HL-60 (cell line): ENCODE measurements around the gene CAMK1D.

ENCODE experiments used
- DNase-seq, 2 experiments: peaks; one replicate each; pipeline ENCODE4 v3.0.0-alpha.2; 2010 to 2020; ENCODE audit warnings: low read depth in 1 of 2, low spot score in 1 of 2
- H3K27ac ChIP-seq: fragments of 250-450 bp; sonication (Bioruptor Pico); replicated peaks from 2 replicates; pipeline ENCODE4 v1.5.1; 2020; ENCODE audit warnings: mild to moderate bottlenecking, moderate library complexity
- H3K27me3 ChIP-seq: fragments of 250-450 bp; sonication (Bioruptor Pico); 2 replicates; pipeline ENCODE4 v1.5.1; 2021; ENCODE audit warnings: mild to moderate bottlenecking, moderate library complexity; ENCODE audit not compliant: insufficient read depth, poor library complexity, severe bottlenecking
- H3K4me3 ChIP-seq: replicated peaks from 2 replicates; pipeline ENCODE4 v1.5.1; 2011; ENCODE audit warnings: mild to moderate bottlenecking, control low read depth, low read length; ENCODE audit not compliant: insufficient read depth
- GABPA ChIP-seq: IDR thresholded peaks from 2 replicates; pipeline ENCODE4 v1.6.1; 2012; ENCODE audit warnings: low read depth
- POLR2AphosphoS5 ChIP-seq: IDR thresholded peaks from 2 replicates; pipeline ENCODE4 v1.6.1; 2012; ENCODE audit warnings: low read depth
- SPI1 ChIP-seq: IDR thresholded peaks from 2 replicates; pipeline ENCODE4 v1.6.1; 2012; ENCODE audit warnings: low read depth, mild to moderate bottlenecking, borderline replicate concordance
- TF ChIP-seq, protein P1 (sequence below): IDR thresholded peaks from one replicate; pipeline ENCODE4 v1.5.1; 2011; ENCODE audit warnings: low read length, control low read depth, inconsistent platforms; ENCODE audit not compliant: insufficient read depth
- TF ChIP-seq, protein P2 (sequence below): IDR thresholded peaks from 2 replicates; pipeline ENCODE4 v1.6.1; 2012; ENCODE audit warnings: low read depth; ENCODE audit not compliant: insufficient replicate concordance

Gene CAMK1D

DNA sequence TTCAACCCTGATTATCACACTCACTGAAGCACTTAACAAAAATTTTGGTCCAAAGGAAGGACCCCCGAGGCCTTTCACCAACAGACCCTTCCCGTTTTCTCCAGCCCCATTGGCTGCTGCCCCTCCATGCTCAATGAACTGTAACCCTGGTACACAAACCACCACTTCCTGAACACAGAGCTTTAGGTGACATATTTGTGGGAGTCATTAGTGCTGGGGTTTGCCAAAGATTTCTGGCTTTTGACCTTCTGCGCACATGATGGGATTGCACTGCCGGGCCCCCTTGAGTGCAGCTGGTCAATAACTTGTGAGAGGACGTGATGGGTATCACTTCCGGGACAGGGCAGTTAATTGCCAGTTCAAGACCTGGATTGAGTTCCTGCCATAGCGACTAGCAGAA is 9.0 kb upstream of the CAMK1D start:
- TF ChIP-seq GABPA (no peak), SPI1 (no peak), POLR2AphosphoS5 (no peak)
- TF ChIP-seq, protein P1, sequence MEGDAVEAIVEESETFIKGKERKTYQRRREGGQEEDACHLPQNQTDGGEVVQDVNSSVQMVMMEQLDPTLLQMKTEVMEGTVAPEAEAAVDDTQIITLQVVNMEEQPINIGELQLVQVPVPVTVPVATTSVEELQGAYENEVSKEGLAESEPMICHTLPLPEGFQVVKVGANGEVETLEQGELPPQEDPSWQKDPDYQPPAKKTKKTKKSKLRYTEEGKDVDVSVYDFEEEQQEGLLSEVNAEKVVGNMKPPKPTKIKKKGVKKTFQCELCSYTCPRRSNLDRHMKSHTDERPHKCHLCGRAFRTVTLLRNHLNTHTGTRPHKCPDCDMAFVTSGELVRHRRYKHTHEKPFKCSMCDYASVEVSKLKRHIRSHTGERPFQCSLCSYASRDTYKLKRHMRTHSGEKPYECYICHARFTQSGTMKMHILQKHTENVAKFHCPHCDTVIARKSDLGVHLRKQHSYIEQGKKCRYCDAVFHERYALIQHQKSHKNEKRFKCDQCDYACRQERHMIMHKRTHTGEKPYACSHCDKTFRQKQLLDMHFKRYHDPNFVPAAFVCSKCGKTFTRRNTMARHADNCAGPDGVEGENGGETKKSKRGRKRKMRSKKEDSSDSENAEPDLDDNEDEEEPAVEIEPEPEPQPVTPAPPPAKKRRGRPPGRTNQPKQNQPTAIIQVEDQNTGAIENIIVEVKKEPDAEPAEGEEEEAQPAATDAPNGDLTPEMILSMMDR: no peak
- no peak overlapping the region for H3K4me3 ChIP-seq
- no peak overlapping the region for H3K27ac ChIP-seq
- no peaks in the 10 kb centered on the region for H3K27me3 ChIP-seq
- no peak for DNase-seq

DNA sequence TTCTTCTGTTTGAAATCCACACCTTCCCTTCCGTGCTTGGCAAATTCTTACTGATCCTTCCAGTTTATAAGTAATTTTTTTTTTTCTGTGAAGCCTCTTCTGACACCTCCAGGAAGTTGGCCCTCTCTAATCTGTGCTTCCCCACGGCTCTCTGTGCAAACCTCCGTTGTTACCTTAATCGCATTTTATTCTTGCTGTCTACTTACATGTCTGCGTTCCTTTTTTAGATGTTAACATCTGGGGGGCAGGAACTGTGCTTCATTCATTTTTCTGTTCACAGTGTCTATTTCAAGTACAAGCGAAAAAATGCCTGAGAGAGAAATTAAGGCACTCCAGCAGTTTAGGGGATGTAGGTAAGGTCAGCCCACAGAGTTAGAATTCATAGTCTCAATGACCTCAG is 8.4 kb upstream of the CAMK1D start:
- TF ChIP-seq SPI1 (no peak), POLR2AphosphoS5 (no peak), GABPA (no peak)
- TF ChIP-seq, protein P2, sequence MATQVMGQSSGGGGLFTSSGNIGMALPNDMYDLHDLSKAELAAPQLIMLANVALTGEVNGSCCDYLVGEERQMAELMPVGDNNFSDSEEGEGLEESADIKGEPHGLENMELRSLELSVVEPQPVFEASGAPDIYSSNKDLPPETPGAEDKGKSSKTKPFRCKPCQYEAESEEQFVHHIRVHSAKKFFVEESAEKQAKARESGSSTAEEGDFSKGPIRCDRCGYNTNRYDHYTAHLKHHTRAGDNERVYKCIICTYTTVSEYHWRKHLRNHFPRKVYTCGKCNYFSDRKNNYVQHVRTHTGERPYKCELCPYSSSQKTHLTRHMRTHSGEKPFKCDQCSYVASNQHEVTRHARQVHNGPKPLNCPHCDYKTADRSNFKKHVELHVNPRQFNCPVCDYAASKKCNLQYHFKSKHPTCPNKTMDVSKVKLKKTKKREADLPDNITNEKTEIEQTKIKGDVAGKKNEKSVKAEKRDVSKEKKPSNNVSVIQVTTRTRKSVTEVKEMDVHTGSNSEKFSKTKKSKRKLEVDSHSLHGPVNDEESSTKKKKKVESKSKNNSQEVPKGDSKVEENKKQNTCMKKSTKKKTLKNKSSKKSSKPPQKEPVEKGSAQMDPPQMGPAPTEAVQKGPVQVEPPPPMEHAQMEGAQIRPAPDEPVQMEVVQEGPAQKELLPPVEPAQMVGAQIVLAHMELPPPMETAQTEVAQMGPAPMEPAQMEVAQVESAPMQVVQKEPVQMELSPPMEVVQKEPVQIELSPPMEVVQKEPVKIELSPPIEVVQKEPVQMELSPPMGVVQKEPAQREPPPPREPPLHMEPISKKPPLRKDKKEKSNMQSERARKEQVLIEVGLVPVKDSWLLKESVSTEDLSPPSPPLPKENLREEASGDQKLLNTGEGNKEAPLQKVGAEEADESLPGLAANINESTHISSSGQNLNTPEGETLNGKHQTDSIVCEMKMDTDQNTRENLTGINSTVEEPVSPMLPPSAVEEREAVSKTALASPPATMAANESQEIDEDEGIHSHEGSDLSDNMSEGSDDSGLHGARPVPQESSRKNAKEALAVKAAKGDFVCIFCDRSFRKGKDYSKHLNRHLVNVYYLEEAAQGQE: no peak
- TF ChIP-seq, protein P1: no peak
- H3K27ac ChIP-seq: no peak overlapping the region
- H3K27me3 ChIP-seq: no peaks in the 10 kb centered on the region
- no peak overlapping the region for H3K4me3 ChIP-seq
- DNase-seq: no peak

DNA sequence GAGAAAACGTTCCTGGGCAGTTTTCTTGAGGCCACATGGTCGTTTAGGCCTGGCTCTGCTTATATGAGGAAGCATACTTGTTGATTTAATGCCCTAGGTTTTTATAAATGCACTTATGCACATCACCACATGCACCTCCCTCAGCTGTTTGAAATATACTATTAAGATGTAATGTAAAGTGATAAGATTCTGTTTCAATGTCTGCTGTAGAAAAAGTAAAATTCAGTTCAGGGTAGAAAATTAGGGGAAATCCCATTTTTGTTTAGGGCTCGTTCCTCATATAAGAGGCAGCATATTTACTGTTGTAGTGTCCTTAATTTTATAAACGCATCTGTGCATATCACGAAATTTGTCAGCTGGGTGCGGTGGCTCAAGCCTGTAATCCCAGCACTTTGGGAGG is 7.8 kb upstream of the CAMK1D start:
- no peak for DNase-seq
- no peaks in the 10 kb centered on the region for H3K27me3 ChIP-seq
- H3K4me3 ChIP-seq: no peak overlapping the region
- TF ChIP-seq, protein P1: no peak
- TF ChIP-seq, protein P2: no peak
- no peak for TF ChIP-seq POLR2AphosphoS5
- no peak overlapping the region for H3K27ac ChIP-seq

DNA sequence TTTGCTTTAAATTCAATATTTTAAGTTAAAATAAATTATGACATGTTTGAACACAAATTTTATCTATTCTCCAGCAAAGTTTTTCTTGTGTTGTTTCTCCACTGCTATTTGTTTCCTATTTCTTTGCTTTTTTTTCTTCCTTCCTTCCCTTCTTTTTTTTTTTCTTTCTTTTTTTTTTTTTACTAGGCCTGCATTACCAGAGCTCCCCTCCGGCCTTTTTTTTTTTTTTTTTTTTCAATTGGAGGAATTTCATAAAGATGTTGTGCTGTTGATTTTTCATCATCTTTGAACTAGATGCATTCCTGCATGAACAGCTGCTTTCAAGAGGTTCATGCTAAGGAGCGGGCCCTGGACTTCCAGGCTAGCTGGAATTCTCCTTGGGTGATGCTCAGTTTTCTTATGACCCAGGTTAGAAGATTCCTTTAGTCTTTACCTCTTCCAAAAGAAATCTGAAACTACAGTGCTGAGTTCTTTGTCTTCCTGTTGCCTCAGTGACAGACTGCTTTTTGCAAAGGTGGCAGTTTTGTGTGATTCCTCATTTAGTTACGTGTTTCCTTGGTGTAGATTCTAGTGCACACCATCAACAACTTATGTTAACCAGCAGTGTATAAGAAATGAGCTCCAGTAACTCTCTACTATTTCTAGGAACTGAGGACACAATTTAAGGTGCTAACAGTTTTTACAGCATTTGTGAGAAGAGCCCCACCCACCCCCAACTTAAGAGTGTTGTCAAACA is 4.8 kb upstream of the CAMK1D start:
- TF ChIP-seq, protein P2: no peak
- TF ChIP-seq GABPA (no peak), POLR2AphosphoS5 (no peak), SPI1 (no peak)
- TF ChIP-seq, protein P1: no peak
- no peak overlapping the region for H3K27ac ChIP-seq

More for the DNA sequence above, 4.8 kb upstream of the CAMK1D start:
- no peak for DNase-seq
- Histone ChIP-seq H3K4me3 (no peak overlapping the region), H3K27me3 (no peaks in the 10 kb centered on the region)
